Astrocyte of the cerebellum (primary cell): ENCODE data around the gene ARFGEF3.

Source experiments
- DNase-seq: peaks from one replicate; pipeline ENCODE4 v3.0.0-alpha.2; 2011; ENCODE audit warnings: low read depth
- H3K4me3 ChIP-seq: 2 replicates; pipeline ENCODE4 v1.5.1; 2011; ENCODE audit warnings: mild to moderate bottlenecking, low read depth, low read length, moderate library complexity
- in situ Hi-C: cut with HindIII; loops from 2 replicates; pipeline ENCODE4 v1.10.0; 2017; ENCODE audit warnings: low sequenced_read_pairs
- TF ChIP-seq, protein P1 (sequence below): IDR thresholded peaks from 2 replicates; pipeline ENCODE4 v1.5.1; 2012; ENCODE audit warnings: low read length, low read depth, moderate library complexity, mild to moderate bottlenecking; ENCODE audit errors: missing control alignments

ARFGEF3 gene

DNA sequence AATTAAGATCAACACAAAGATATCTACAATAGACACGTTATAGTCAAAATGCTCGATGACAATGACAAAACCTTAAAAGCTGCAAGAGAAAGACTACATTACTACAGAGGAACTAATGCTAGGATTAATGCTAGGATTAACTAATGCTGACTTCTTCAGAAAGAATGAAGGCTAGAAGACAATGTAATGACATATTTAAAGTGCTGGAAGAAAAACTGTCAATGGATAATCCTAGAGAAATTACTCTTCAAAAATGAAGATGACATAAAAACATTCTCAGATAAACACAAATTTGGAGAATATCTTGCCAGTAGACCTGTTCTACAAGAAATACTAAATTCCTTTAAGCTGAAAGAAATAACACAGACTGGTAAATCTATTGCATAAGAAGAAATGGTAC, 140.8 kb downstream of the ARFGEF3 start:
- no peak for DNase-seq
- H3K4me3 ChIP-seq, result no peak overlapping the region
- TF ChIP-seq, protein P1, sequence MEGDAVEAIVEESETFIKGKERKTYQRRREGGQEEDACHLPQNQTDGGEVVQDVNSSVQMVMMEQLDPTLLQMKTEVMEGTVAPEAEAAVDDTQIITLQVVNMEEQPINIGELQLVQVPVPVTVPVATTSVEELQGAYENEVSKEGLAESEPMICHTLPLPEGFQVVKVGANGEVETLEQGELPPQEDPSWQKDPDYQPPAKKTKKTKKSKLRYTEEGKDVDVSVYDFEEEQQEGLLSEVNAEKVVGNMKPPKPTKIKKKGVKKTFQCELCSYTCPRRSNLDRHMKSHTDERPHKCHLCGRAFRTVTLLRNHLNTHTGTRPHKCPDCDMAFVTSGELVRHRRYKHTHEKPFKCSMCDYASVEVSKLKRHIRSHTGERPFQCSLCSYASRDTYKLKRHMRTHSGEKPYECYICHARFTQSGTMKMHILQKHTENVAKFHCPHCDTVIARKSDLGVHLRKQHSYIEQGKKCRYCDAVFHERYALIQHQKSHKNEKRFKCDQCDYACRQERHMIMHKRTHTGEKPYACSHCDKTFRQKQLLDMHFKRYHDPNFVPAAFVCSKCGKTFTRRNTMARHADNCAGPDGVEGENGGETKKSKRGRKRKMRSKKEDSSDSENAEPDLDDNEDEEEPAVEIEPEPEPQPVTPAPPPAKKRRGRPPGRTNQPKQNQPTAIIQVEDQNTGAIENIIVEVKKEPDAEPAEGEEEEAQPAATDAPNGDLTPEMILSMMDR, result no peak
- in situ Hi-C loops, result no loop called here

DNA sequence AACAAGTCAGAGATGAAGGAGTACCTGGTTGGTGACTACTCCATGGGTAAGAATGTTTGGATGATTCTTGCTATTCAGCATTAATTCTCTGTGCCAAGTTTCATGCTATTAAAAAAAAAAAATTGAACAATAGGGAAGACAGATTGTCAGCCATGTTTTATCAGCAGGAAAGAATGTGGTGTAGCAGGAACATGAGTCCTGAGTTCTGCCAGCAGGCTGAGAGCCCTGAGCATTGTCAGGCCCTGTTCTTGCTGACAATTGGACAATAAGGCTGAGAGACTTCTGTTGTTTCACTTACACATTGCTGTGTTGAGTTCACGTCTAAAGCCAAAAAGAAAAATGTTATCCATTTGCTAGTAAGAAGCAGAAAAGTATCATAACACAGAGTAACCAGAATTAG, 145.6 kb downstream of the ARFGEF3 start:
- TF ChIP-seq, protein P1, result no peak
- DNase-seq, result no peak
- in situ Hi-C loops, result no loop called here
- no peak overlapping the region for H3K4me3 ChIP-seq

DNA sequence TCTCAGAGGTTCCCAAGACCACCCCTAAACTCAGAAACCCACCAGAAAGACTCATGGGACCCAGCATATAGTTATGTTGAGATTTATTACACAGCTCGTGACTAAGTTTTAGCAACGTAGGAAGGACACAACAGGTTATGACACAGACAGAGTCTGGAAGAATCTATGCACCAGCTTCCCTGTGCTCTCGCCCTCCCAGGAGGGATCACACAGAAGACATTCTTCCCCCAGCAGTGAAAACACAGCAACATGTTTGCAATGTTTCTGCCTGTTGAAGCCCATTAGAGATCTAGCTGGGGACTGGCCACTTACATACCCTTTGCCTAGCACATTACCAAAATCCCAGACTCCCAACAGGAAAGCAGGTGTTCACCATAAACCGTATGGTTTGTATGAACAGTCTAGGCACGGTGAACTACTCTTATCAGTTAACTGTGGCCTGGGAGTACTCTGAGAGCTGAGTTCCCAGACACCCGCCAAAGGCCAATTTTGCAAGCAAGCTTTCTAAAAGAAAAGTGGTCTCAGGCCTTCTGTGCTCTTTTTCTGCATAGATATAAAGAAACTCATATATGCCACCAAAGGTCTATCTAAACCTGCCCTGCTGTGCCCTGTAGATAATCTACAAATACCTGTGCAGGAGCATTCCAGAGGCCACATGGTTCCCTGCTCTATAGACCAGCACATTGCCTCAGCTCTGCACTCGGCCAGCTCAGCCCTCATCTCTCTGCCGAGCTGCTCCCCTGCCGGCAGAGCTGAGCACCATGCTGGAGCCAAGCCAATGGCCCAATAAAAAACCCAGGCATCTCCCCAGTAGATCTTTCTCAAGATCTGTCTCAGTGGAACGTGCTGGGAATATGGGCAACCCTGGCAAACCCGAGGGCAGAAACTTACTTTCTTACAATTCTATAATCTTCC, 146.3 kb downstream of the ARFGEF3 start:
- H3K4me3 ChIP-seq, result no peak overlapping the region
- TF ChIP-seq, protein P1, result peak; percentile 54
- no peak for DNase-seq
- in situ Hi-C loops, result no loop called here

DNA sequence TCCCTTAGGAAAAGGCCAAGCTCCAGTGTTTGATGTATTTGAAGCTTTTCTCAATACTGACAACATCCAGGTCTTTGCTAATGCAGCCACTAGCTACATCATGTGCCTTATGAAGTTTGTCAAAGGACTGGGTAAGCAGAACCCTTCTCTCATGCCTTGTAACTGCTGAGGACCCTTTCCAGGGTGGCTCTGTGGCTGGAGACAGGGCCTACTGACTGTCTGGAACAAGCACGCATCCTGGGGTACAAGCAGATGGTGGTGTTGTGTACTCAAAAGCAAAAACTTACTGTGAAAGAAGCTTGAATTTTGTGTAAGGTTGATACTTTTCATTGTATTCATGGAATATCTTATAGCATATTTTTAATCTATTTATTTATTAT, 147.0 kb downstream of the ARFGEF3 start:
- in situ Hi-C loops, result no loop called here
- no peak overlapping the region for H3K4me3 ChIP-seq
- no peak for DNase-seq
- TF ChIP-seq, protein P1, result no peak

DNA sequence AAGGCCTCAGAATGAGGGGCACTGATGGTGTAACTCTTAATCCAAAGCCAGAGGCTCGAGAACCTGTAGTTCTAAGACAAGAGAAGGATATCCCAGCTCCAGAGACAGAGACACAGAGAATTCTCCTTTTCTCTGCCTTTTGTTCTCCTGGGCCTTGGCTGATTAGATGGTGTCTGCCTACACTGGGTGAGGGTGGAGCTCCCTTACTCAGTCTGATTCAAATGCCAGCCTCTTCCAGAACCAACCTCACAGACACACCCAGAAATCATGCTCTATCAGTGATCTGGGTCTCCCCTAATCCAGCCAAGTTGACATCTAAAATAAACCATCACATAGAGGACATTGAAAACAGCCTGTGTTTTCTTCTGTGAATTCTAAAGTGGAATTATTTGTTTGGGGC, 148.0 kb downstream of the ARFGEF3 start:
- DNase-seq, result no peak
- in situ Hi-C loops, result no loop called here
- TF ChIP-seq, protein P1, result no peak
- no peak overlapping the region for H3K4me3 ChIP-seq

DNA sequence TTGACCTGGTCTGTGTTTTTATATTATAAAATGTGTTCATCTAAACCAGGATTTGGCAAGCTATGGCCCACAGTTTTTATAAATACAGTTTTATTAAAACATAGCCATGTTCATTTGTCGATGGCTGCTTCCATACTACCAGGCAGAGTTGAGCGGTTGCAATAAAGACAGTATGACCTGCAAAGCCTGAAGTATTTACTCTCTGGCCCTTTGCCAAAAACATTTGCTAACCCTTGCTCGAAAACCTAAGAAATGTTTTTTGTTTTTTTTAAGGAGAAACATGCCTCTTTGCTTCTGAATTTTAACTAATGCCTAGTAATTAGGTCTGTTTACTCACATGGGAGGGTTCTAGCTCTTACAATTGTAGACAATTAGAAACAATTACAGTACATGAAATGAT, 148.6 kb downstream of the ARFGEF3 start:
- in situ Hi-C loops, result no loop called here
- H3K4me3 ChIP-seq, result no peak overlapping the region
- DNase-seq, result no peak
- TF ChIP-seq, protein P1, result no peak
